T1000 (cell line): Measurements from ENCODE around the gene ASB3.

ENCODE experiments used
- DNase-seq: peaks from one replicate; lab custom pipeline; 2025; ENCODE audit warnings: mixed read lengths; lab: John Stamatoyannopoulos, UW

Gene ASB3

GRCh38 chr2:53654396-53654795, 132.4 kb downstream of the ASB3 start:
- no peak for DNase-seq

GRCh38 chr2:53652131-53652530, 134.6 kb downstream of the ASB3 start:
- no peak for DNase-seq

GRCh38 chr2:53646788-53647187, 140.0 kb downstream of the ASB3 start:
- no peak for DNase-seq

GRCh38 chr2:53641290-53641689, 145.5 kb downstream of the ASB3 start:
- no peak for DNase-seq

- no peak for DNase-seq
Observed at GRCh38 chr2:53640466-53640865, 146.3 kb downstream of the ASB3 start.

- no peak for DNase-seq
Observed at GRCh38 chr2:53636596-53636995, 150.2 kb downstream of the ASB3 start.

GRCh38 chr2:53636109-53636508, 150.6 kb downstream of the ASB3 start:
- no peak for DNase-seq

GRCh38 chr2:53635694-53636093, 151.1 kb downstream of the ASB3 start:
- DNase-seq = no peak

GRCh38 chr2:53633441-53633840, 153.3 kb downstream of the ASB3 start:
- DNase-seq = peak; percentile 31

- DNase-seq = no peak
Observed at GRCh38 chr2:53632714-53633113, 154.0 kb downstream of the ASB3 start.

GRCh38 chr2:53632126-53632460, 154.7 kb downstream of the ASB3 start:
- no peak for DNase-seq

- no peak for DNase-seq
Observed at GRCh38 chr2:53631313-53632125, 155.2 kb downstream of the ASB3 start.

- DNase-seq = no peak
Observed at GRCh38 chr2:53630026-53630606, 156.6 kb downstream of the ASB3 start.

GRCh38 chr2:53629501-53629900, 157.3 kb downstream of the ASB3 start:
- no peak for DNase-seq

- no peak for DNase-seq
Observed at GRCh38 chr2:53629001-53629400, 157.8 kb downstream of the ASB3 start.

GRCh38 chr2:53622141-53622540, 164.6 kb downstream of the ASB3 start:
- no peak for DNase-seq

- DNase-seq = no peak
Observed at GRCh38 chr2:53620981-53621380, 165.8 kb downstream of the ASB3 start.
